NCI-H510A (cell line): ENCODE measurements around the gene MARCHF9.

Source experiments
- DNase-seq: peaks from one replicate; lab custom pipeline; 2025; lab: John Stamatoyannopoulos, UW

MARCHF9 gene

DNA sequence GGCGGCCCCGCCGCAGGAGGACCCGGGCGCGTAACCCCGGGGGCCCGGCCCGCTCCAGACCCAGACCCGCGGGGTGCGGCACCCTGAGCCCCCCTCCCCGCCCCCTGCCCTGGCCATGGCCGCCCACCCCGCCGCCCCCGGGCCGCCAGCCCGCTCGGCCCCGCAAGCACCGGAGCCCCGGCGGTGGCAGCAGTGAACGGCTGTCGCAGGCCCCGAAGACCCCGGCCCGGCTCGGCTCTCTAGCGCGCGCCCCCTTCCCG is 221 bp downstream of the MARCHF9 start:
- no peak for DNase-seq

DNA sequence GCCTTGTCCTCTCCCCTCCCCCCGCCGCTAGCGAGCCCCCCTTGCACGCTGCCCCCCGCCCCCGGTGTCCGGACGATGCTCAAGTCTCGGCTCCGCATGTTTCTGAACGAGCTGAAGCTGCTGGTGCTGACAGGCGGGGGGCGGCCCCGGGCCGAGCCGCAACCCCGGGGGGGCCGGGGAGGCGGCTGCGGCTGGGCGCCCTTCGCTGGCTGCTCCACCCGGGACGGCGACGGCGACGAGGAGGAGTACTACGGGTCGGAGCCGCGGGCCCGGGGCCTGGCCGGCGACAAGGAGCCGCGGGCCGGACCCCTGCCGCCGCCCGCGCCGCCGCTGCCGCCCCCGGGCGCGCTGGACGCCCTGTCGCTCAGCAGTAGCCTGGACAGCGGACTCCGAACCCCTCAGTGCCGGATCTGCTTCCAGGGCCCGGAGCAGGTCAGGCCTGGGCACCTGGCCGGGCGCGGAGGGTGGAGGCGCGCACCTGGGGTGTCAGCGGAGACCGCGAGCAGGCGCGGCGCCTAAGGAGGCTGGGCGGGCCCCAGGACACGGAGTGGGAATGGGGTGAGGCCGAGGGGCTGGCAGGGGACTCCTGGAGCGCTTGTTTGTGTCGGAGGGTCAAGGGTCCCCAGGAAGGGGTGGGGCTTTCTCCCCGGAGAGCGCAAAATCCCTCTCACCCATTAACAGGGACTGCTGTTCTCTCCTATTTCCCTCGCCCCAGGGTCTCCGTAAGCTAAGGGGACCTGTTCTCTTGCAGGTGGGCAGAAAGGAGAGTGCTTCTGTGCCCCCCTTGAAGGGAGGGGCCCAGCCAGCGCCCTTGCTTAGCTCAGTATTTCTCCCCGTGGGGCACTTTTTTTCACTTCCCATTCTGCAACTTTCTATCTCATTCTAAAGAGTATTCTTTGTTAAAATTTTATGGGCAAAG is 810 bp downstream of the MARCHF9 start:
- DNase-seq: peak; percentile 39

DNA sequence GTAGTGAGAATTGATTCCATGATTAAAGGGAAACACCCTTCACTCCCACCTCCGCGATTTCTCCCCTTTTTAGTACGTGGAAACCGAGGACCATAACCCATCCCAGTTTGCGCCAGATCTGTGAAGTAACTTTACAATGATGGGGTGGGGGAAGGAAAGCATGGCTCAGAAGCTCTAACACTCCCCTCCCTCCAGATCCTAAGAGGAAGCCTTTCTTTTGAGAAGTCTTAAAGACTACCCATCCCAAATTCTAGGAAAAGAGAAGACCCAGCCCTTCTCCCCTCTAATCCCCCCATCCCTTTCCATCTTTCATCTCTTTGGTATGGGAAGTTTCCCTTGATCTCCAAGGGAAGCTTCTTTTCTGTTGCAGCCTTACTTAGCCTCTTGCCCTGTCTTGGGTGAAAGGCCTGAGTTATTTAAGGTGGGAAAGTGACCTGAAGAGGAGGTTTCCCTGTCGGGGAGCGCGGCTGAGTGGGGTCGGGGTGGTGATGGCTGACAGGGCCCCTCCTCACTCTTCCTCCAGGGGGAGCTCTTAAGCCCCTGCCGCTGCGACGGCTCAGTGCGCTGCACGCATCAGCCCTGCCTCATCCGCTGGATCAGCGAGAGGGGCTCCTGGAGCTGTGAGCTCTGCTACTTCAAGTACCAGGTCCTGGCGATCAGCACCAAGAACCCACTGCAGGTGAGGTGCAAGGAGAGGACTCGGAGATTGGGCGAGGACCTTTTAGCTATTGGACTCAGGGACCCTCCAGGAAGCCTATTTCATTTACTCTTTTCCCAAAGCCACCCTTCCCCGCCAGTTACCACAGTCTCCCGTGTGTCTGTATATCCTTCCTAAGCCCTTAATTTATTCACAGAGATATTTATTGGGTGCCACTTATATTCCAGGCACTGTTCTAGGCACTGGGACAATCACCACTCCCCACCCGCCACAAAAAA is 1.8 kb downstream of the MARCHF9 start:
- no peak for DNase-seq

DNA sequence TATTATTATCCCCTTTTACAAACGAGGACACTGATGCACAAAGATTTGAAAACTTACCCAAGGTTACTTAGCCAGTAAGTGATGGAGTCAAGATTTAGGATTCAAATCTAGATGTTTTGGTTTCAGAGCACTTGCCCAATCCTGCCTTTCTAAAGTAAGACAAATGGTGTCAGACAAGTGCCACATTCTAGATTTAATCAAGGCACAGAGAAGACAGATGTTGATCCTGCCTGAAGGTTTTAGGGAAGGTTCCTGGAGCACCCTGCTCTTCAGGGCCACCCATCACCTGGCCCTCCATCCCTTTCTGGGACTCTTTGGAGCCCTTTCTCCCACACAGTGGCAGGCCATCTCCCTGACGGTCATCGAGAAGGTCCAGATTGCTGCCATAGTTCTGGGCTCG is 2.9 kb downstream of the MARCHF9 start:
- no peak for DNase-seq

DNA sequence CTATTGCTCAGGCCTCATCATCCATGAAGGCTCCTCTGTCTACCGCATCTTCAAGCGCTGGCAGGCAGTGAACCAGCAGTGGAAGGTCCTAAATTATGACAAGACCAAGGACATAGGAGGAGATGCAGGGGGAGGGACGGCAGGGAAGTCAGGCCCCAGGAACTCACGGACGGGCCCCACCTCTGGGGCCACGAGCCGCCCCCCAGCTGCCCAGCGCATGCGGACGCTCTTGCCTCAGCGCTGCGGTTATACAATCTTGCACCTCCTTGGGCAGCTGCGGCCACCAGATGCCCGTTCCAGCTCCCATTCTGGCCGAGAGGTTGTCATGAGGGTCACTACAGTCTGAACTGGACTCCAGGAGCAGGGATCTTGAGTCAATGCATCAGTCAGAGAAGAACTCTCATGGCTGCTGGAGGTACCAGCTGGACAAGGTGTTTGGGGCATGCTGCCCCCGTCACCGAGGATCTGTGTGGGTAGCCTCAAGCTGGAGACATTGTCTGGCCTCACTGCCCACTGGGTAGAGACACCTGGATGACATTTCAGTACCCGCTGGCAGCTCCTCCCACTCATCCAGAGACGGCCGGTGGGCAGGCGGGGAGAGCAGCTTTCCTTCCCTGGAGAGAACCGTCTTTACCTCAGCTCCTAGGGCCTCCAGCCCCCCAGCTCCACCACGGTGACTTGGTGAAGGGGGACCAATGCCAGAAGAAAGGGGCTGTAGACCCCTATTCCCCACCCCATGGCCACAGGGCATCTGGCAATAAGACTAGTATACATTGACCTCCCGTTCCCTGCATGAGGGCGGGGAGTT is 3.9 kb downstream of the MARCHF9 start:
- DNase-seq: no peak

DNA sequence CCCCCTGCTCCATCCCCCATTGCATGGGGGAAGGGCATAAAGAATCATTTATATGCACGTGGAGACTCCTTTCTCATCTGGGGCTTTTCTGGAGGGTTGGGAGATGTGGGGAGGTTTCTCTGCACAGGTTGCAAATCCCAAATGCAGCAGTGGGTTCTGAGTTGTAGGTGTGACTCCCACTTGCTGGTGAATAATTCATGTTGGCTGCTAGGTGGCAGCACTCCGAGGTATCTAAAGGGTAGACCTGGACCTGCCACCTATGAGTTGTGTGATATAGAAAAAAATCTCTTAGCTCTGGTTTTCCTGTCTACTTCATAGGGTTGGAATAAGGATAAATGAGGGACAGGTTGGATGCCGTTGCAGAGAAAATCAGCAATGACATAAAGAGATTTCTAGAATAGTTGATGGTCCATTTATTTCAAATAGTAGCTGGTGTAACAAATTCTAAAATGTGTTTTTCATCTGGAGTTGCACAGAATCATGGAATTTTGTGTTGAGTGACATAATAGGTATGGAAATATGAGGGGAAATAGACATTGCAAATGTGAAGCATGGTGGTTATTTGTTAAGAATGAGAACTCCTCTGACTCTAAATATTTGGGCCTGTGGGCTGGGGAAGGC is 4.6 kb downstream of the MARCHF9 start:
- DNase-seq: no peak

DNA sequence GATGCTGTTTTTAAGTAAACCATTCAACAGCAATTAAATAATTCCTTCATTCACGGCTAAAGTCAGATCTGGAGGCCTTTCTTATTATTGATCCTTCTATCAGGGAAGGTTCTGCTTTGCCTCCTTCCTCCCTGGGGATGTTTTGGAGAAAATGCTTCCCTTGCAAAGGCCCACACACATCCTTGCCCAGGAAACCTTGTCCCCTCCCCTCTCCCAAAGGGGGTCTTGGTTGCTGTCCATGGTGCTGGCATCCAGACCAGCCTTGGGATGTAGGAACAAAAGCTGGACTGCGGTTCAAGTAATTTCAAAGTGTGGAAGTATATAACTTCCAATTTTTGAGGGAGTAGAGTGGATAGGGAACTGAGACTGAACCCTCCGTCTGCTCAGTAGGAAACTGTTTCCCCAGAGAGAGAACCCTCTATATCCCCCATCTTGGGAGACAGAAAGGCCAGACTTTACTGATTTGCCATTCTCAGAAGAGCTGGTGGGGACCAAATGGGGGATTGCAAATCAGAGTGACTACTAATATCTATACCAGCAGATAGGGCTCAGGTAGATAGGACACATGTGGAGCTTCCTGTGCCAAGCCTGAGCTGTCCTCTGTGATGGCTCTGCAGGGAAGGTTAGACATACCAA is 5.6 kb downstream of the MARCHF9 start:
- no peak for DNase-seq

DNA sequence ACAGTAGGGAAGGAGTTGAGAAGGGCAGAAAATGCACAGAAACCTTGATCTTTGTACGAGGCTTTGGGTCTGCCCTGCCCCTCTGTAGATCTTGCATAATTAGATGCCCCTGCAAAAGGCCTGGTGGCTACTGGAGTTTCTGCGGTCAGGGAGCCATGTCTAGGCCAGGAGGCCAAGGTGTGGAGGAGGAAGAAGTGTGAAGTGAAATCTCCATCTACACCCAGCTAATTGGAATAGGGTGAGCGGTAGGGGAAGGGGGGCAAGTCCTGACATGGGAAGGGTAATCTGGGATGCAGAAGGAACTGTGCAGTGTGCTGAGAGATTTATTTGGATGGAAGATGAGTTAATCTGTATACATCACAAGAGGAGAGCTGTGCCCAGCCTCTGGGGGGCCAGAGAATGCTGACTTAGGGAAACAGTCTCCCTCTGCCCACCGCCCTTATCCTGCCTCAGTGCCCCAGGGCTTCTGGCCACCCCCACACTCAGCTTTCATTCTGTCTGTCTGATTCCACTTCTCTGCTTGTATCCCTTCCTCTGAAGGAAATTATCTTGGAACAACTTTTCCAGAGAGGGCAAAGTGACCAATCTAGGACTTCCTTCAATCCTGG is 6.6 kb downstream of the MARCHF9 start:
- no peak for DNase-seq

DNA sequence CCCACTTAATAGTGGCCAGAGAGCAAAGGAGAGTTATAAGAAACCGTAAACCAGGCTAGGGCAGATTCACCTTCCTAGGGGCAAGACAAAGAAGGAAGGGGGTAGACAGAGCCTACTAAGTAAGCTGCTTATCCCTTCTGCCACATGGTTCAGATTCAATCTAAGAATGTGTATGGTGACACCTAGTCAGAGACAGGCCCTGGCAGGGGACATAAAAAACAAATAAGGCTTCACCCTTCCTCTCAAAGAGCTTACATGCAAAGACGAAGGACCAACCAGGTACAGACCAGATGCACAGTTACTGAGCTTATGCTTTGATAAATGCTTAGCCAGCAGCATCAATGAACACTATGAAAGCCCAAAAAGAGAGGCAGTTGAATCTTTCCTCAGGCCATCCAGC is 7.6 kb downstream of the MARCHF9 start:
- DNase-seq: no peak

DNA sequence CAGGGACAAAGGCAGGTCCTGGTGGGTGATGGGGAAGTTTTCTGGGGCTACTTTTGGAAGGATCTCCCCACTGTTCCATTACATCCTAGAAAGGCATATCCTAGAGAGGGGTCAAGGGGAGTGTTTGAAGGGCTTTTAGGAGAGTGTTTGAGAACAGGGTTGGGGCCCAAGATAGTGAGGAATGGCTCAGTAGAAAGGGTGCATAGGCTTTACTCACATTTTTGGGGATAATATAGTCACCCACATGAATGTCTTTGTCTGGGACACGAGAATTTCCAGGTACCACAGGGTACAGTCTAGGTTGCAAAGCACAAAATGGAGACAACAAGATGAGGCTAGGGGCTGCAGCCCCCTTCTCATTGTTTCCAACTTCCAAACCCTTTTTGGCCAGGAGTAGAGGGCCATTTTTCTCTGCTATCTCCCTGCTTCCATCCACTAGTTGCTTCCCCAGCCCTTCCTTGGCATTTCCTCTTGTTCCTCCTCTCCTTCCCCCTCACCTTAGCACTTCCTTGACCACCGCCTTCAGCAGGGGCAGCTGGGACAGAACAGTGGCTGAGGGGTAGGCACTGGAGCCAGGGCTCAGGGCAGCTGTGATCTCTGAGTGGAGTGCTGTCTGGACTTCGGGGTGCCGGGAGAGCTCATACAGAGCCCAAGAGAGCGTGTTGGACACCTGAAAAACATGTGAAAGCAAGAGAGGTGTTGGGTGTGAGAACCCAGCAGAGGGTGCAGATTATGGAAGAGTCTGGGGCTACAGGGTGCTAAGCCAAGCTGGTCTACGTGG is 9.2 kb downstream of the MARCHF9 start:
- DNase-seq: no peak

DNA sequence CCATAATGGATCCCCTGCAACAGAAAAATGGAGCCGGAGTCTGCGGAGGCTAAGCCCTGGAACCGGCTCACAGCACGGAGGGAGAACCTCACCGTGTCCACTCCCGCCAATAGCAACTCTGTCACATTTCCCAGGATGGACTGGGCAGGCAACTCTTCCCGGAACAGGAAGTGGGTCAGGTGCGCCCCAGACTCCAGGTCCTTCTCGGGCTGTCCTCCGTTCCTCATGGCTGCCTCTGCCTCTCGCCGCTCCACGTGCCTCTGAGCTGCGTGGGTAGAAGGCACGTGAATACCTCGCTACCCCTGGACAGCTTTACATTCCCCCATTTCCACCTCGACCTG is 9.7 kb downstream of the MARCHF9 start:
- DNase-seq: no peak

DNA sequence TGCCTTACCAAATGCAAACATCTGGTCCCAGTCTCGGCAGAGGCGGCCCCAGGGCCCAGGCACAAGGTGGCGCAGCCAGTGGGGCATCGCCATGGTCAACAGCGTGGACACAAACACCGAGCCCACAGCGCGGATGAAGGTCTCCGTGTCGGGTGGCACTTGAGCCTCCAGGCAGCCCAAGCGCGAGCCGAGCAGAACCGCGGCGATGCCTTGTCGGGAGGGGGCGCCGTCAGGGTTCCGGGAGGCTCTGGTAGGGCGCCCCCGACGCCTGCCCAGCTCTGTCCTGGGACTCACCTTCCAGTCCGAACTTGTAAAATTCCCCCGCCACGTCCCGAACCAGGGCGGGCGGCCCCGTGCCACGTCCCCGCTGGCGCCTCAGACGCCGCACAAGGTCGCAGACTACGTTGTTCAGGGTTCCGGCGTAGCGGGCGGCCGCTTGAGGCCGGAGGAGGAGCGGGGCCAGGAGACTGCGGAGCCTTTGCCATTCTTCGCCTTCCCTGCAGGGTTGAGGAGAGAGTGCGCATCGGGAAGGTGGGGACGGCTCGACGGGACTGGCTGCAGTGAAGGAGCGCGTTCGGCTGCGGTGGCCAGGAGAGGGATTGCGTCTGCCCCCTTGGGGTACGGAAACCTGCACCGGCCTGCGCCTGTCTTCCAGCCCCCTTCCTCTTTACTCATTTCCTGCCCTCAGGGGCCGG is 10.2 kb downstream of the MARCHF9 start:
- DNase-seq: no peak

DNA sequence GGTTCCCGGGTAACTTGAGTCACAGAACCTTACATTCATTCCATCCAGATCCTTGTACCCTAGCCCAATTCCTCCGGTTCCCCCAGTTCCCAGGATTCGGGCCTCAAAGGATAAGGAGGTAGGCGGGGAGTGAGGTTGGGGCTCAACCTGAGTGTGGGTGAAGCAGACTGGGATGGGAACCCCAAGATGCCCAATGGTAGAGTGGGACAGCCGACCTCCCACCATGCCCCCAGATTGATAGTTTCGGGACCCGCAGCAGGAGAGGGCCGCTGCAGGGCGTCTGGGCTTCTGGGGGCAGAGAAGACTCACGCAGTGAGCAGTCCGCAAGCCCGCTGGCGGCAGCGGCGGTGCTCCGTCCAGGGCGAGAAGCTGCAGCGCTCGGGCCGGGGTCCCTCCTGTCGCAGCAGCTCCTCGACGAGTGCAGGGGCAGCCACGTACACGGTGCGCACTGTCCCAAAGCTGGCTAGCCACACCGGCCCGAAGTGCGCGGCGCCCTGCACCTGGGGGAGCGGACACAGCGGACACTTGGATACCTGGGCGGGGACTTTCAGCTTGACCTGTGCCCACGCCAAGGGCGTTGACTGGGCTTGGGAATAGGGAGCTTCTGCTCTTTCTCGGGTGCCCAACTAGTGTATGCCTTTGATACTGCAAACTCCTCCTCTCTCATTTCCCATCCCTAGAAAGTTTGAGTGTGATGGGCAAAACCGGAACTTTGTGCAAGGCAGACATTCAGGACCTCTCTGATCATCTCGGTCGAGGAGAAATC is 11.0 kb downstream of the MARCHF9 start:
- no peak for DNase-seq

DNA sequence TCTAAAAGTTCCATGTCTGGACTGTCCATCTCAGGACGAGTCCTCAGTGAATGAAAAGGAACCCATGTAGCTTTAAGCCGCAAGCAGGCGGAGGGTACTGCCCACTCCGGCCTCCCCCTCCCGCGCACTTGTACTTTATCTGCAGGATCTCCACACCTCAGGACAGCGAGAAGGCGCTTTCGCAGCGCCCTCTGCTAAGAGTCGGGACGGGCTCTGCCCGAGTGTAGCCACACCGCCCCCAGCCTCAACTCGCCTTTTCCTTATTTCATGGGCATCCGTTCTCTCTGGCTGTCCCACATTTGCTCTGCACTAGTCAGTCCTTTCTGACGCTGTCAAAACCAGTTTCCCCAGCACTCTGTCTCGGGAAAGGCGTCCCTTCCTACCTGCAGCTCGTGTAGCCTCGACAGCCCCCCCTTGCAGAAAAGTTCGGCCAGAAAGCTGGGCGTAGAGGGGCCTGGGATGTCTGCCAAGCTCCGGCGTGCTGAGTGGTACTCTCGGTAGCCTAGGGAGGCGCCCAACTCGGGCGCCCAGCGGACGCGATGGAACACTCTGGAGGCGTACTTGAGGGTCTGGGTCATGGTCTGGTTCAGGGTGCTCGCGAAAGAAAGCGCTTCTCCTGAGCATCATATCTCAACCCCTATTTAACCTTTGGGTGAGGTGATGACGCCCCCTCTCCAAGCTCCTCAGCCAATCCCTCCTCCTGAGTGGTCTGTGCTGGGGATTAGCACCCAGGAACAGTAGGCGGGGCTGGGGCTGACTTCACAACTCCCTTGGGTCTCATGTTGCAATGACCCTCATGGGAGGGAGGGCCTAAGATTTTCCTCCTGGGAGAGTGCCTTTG is 11.8 kb downstream of the MARCHF9 start, which contains the start of gene CYP27B1:
Gene CYP27B1 (minus strand): TSS at position 615 of the 841 bp plus-strand sequence. CDS start 37 bp downstream, at position 578.
- peak; percentile 64 for DNase-seq

DNA sequence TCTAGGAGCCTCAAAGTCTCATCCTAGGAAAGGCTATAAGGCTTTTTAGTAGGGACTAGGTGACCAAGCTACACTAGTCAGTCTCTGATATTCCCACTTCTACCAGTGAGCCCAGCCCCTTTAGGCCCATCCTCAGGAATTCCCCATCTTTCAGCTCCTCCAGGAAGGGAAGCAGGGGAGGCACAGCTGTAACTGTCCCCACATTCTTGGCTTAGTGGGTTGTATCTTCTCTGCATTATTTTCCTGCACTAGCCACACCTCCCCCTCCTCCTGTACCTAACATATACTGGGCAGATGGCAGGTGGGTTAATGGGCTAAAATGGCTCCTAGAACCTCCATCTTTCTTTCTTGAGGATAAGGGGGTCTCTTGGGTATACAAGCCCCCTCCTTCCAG is 12.4 kb downstream of the MARCHF9 start:
- DNase-seq: no peak

DNA sequence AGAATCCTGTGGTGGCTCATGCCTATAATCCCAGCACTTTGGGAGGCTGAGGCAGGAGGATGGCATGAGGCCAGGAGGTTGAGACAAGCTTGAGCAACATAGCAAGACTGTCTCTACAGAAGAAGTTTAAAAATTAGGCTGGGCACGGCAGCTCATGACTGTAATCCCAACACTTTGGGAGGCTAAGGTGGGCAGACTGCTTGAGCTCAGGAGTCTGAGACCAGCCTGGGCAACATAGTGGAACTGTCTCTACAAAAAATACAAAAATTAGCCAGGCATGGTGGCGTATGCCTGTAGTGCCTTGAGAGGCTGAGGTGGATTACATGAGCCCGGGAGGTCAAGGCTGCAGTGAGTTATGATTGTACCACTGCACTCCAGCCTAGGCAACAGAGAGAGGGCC is 13.0 kb downstream of the MARCHF9 start:
- DNase-seq: no peak

DNA sequence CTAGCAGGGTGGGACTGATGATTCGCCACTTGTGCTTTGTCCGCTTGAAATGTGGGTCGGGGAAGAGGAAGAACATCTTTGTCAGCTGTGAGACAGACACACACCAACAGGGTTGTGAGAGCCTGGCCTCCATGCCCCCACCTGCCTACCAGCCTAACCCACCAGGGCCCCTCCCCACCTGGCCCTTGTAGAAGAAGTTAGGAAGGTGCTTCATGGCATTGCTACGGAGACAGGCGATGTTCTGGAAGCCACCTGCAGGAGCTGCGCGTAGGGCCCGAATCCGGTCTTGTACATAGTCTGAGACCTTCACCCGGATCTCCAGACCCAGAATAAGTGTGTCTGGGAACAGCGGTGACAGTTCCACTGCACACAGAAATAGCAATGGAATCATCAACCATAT is 14.7 kb downstream of the MARCHF9 start:
- DNase-seq: no peak

DNA sequence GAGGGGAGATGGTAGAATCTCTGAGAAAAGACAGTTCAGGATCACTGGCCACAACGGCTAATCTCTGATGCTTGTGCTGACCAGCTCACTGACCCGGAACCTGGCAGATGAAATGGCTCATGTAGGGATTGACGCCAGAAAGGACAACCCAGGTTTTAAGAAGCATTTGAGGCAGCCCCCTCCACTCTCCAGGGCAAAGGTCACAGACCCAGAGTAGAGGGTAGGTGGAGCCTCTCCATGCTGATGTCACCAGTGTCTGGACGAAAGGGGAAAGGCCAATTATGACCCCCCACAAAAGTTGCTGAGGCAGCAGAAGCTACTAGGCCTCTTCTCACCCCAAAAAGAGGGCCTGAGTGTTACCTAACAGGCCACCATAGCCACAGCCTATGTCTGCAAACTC is 15.8 kb downstream of the MARCHF9 start:
- no peak for DNase-seq
